Non-pigmented ciliary epithelial cell (primary cell): Measurements from ENCODE around the gene CCR6.
"Not testable (repeated sequence)": the region's sequence is repeated elsewhere in the genome, so short reads cannot be mapped to it uniquely, and the experiment has no call there.

Experiments used
- DNase-seq: peaks from one replicate; pipeline ENCODE4 v3.0.0-alpha.2; 2010; ENCODE audit warnings: low read depth

CCR6 gene

GRCh38 chr6:167143041-167143440, 20.1 kb downstream of the CCR6 start:
- DNase-seq: no peak

- DNase-seq: no peak
These were observed 22.6 kb downstream of the CCR6 start for GRCh38 chr6:167145461-167145860.

- no peak for DNase-seq
These were observed 23.2 kb downstream of the CCR6 start for GRCh38 chr6:167146135-167146534.

GRCh38 chr6:167146977-167147376, 24.1 kb downstream of the CCR6 start:
- DNase-seq: no peak

GRCh38 chr6:167148021-167148420, 25.1 kb downstream of the CCR6 start:
- DNase-seq: no peak

- DNase-seq: no peak
These were observed 26.1 kb downstream of the CCR6 start for GRCh38 chr6:167148997-167149396.

- no peak for DNase-seq
These were observed 28.1 kb downstream of the CCR6 start for GRCh38 chr6:167150941-167151549.

- no peak for DNase-seq
These were observed 28.8 kb downstream of the CCR6 start for GRCh38 chr6:167151648-167152047.

GRCh38 chr6:167152862-167153261, 30.0 kb downstream of the CCR6 start:
- DNase-seq: no peak

GRCh38 chr6:167153521-167153959, 30.6 kb downstream of the CCR6 start:
- no peak for DNase-seq

- no peak for DNase-seq
These were observed 31.4 kb downstream of the CCR6 start for GRCh38 chr6:167154291-167154690.

- DNase-seq: no peak
These were observed 32.0 kb downstream of the CCR6 start for GRCh38 chr6:167154895-167155294.

- no peak for DNase-seq
These were observed 34.5 kb downstream of the CCR6 start for GRCh38 chr6:167157414-167157813.

GRCh38 chr6:167157863-167158262, 35.0 kb downstream of the CCR6 start, which contains the start of gene GPR31:
TSS of gene GPR31 (minus strand) at chr6:167157980. CDS start at chr6:167157831, 149 bp downstream.
- no peak for DNase-seq

GRCh38 chr6:167161851-167162467, 39.1 kb downstream of the CCR6 start:
- DNase-seq: no peak

GRCh38 chr6:167162591-167162990, 39.7 kb downstream of the CCR6 start:
- DNase-seq: no peak

GRCh38 chr6:167163476-167164011, 40.6 kb downstream of the CCR6 start:
- DNase-seq: no peak

- no peak for DNase-seq
These were observed 41.4 kb downstream of the CCR6 start for GRCh38 chr6:167164261-167164660.

- DNase-seq: no peak
These were observed 43.1 kb downstream of the CCR6 start for GRCh38 chr6:167165858-167166471.

GRCh38 chr6:167167699-167168098, 44.8 kb downstream of the CCR6 start:
- not testable (repeated sequence) for DNase-seq

- not testable (repeated sequence) for DNase-seq
These were observed 45.4 kb downstream of the CCR6 start for GRCh38 chr6:167168296-167168695.

- DNase-seq: not testable (repeated sequence)
These were observed 47.0 kb downstream of the CCR6 start for GRCh38 chr6:167169867-167170266.

- DNase-seq: not testable (repeated sequence)
These were observed 48.4 kb downstream of the CCR6 start for GRCh38 chr6:167171300-167171699.
